ENCODE data around the gene SOX12. TPM values are rescaled to one million over a fixed set of nuclear protein-coding genes. Genes with fewer than 3 reads are reported as not detected.

SOX12 gene
- total and polyA plus RNA-seq, 5 experiments from 2014 or later: 1.3 to 21.7 (median 2.1) TPM

- peaks cover 4 to 10% (median 9%) of the 10 kb centered on the region in 4 donors for H3K4me1 Mint-ChIP-seq
- POLR2A ChIA-PET: interaction anchor here (1.5 kb wide), 1 partner anchor 8 kb away, joined by 5 read pairs; the partner anchor contains the start of gene ZCCHC3
- no peaks in the 10 kb centered on the region for H3K36me3 Mint-ChIP-seq
- H3K27ac Mint-ChIP-seq: peak within 1 kb of the TSS in 4 of 10 donors; percentile 29 to 89 (median 56)
- H3K4me3 Mint-ChIP-seq: no peak within 1 kb of the TSS
- DNase-seq: peak; percentile 75 to 92 (median 79)
- H3K9me3 Mint-ChIP-seq: no peaks in the 10 kb centered on the region
- ATAC-seq: peak; percentile 91 to 93
- no peaks in the 10 kb centered on the region for H3K27me3 Mint-ChIP-seq
Observed at GRCh38 chr20:290084-290831, 35.1 kb upstream of the SOX12 start, which contains the start of gene C20orf96. TSS of gene C20orf96 (minus strand) at chr20:290750. CDS start at chr20:290610, 140 bp downstream.

GRCh38 chr20:294602-295001 lies 30.8 kb upstream of the SOX12 start:
- H3K4me1 Mint-ChIP-seq: peaks cover 17 to 42% (median 34%) of the 10 kb centered on the region in 4 donors
- peaks cover 0 to 5% (median 5%) of the 10 kb centered on the region in 3 donors for H3K36me3 Mint-ChIP-seq
- peak overlapping the region in 1 of 10 donors; percentile 57 for H3K4me3 Mint-ChIP-seq
- H3K27ac Mint-ChIP-seq: peak overlapping the region in 1 of 10 donors; percentile 16
- no peaks in the 10 kb centered on the region for H3K27me3 Mint-ChIP-seq
- peak in 1 of 10 donors; percentile 44 for DNase-seq
- POLR2A ChIA-PET: interaction anchor here (0.6 to 1.8 kb wide), 2 partner anchors 16 to 30 kb away, joined by 3 to 9 read pairs; partner anchors contain the start of gene SOX12
- ATAC-seq: no peak
- H3K9me3 Mint-ChIP-seq: peaks cover 0 to 3% (median 0%) of the 10 kb centered on the region in 9 donors

- peak overlapping the region; percentile 2 to 98 (median 75) for H3K27ac Mint-ChIP-seq
- POLR2A ChIA-PET: interaction anchor here (1.7 to 5.5 kb wide), 2 partner anchors 29 to 34 kb away, joined by 7 to 140 read pairs; partner anchors contain the start of gene SOX12
Observed at GRCh38 chr20:295804-296203, 29.5 kb upstream of the SOX12 start.

GRCh38 chr20:297098-297924 lies 28.0 kb upstream of the SOX12 start, which contains the start of gene ZCCHC3:
TSS of gene ZCCHC3 (plus strand) at chr20:297570. CDS start at chr20:297587, 17 bp downstream.
- peaks cover 0 to 3% (median 0%) of the 10 kb centered on the region in 9 donors for H3K9me3 Mint-ChIP-seq
- peak; percentile 88 to 91 for ATAC-seq
- H3K4me3 Mint-ChIP-seq: peak within 1 kb of the TSS; percentile 93 to 100 (median 99)
- peak; percentile 74 to 92 (median 82) for DNase-seq
- H3K27me3 Mint-ChIP-seq: no peaks in the 10 kb centered on the region
- H3K36me3 Mint-ChIP-seq: peaks cover 0 to 17% (median 5%) of the 10 kb centered on the region in 3 donors
- H3K4me1 Mint-ChIP-seq: peaks cover 19 to 50% (median 45%) of the 10 kb centered on the region in 4 donors
- POLR2A ChIA-PET: interaction anchor here (0.6 to 5.5 kb wide), 15 partner anchors 8 to 799 kb away, joined by 3 to 140 read pairs (median 5); partner anchors contain the start of genes CSNK2A1 and SOX12
- peak within 1 kb of the TSS; percentile 97 to 99 (median 98) for H3K27ac Mint-ChIP-seq

More at GRCh38 chr20:295804-296203, 29.5 kb upstream of the SOX12 start:
- no peak for ATAC-seq
- Mint-ChIP-seq H3K9me3 (peaks cover 0 to 3% (median 0%) of the 10 kb centered on the region in 9 donors), H3K4me1 (peaks cover 16 to 45% (median 39%) of the 10 kb centered on the region in 4 donors), H3K36me3 (peaks cover 0 to 8% (median 5%) of the 10 kb centered on the region in 3 donors), H3K27me3 (no peaks in the 10 kb centered on the region), H3K4me3 (peak overlapping the region; percentile 29 to 100 (median 90))
- no peak for DNase-seq

GRCh38 chr20:297925-298775 lies 27.2 kb upstream of the SOX12 start:
- H3K4me1 Mint-ChIP-seq: peaks cover 22 to 50% (median 45%) of the 10 kb centered on the region in 4 donors
- H3K9me3 Mint-ChIP-seq: peaks cover 0 to 3% (median 0%) of the 10 kb centered on the region in 9 donors
- no peaks in the 10 kb centered on the region for H3K27me3 Mint-ChIP-seq
- DNase-seq: peak in 9 of 10 donors; percentile 14 to 70 (median 35)
- peaks cover 0 to 17% (median 5%) of the 10 kb centered on the region in 3 donors for H3K36me3 Mint-ChIP-seq
- H3K27ac Mint-ChIP-seq: peak overlapping the region; percentile 96 to 99 (median 98)
- peak overlapping the region; percentile 93 to 100 (median 98) for H3K4me3 Mint-ChIP-seq
- POLR2A ChIA-PET: interaction anchor here (0.7 to 5.5 kb wide), 15 partner anchors 8 to 1368 kb away, joined by 3 to 140 read pairs (median 5); partner anchors contain the start of genes CSNK2A1 and SOX12
- ATAC-seq: peak; percentile 27 to 31

- ATAC-seq (peak; percentile 9 to 20), DNase-seq (peak in 1 of 10 donors; percentile 37)
- POLR2A ChIA-PET: interaction anchor here (0.7 to 5.5 kb wide), 8 partner anchors 10 to 1367 kb away, joined by 3 to 140 read pairs (median 4); partner anchors contain the start of gene SOX12
- peak overlapping the region; percentile 96 to 99 (median 98) for H3K27ac Mint-ChIP-seq
- no peaks in the 10 kb centered on the region for H3K27me3 Mint-ChIP-seq
- H3K4me1 Mint-ChIP-seq: peaks cover 24 to 50% (median 45%) of the 10 kb centered on the region in 4 donors
- H3K36me3 Mint-ChIP-seq: peaks cover 0 to 17% (median 5%) of the 10 kb centered on the region in 3 donors
- peak overlapping the region; percentile 93 to 100 (median 98) for H3K4me3 Mint-ChIP-seq
- peaks cover 0 to 3% (median 0%) of the 10 kb centered on the region in 9 donors for H3K9me3 Mint-ChIP-seq
Observed at GRCh38 chr20:298776-299391, 26.5 kb upstream of the SOX12 start.

GRCh38 chr20:300345-300990 lies 24.9 kb upstream of the SOX12 start:
- H3K27ac Mint-ChIP-seq: peak overlapping the region in 7 of 10 donors; percentile 22 to 99 (median 43)
- H3K27me3 Mint-ChIP-seq: no peaks in the 10 kb centered on the region
- peaks cover 0 to 3% (median 0%) of the 10 kb centered on the region in 9 donors for H3K9me3 Mint-ChIP-seq
- POLR2A ChIA-PET: interaction anchor here (1.0 to 5.5 kb wide), 2 partner anchors 10 to 24 kb away, joined by 3 to 140 read pairs; partner anchors contain the start of gene SOX12
- ATAC-seq: no peak
- H3K4me3 Mint-ChIP-seq: peak overlapping the region in 9 of 10 donors; percentile 37 to 100 (median 80)
- peaks cover 24 to 50% (median 45%) of the 10 kb centered on the region in 4 donors for H3K4me1 Mint-ChIP-seq
- H3K36me3 Mint-ChIP-seq: peaks cover 0 to 17% (median 5%) of the 10 kb centered on the region in 3 donors
- DNase-seq: no peak

- no peaks in the 10 kb centered on the region for H3K27me3 Mint-ChIP-seq
- H3K27ac Mint-ChIP-seq: peak overlapping the region in 3 of 10 donors; percentile 16 to 83 (median 27)
- H3K9me3 Mint-ChIP-seq: peaks cover 0 to 3% (median 0%) of the 10 kb centered on the region in 9 donors
- POLR2A ChIA-PET: interaction anchor here (2.3 kb wide), 1 partner anchor 23 kb away, joined by 12 read pairs; the partner anchor contains the start of gene SOX12
- no peak for DNase-seq
- no peak for ATAC-seq
- H3K4me3 Mint-ChIP-seq: no peak overlapping the region
- H3K36me3 Mint-ChIP-seq: peaks cover 0 to 17% (median 5%) of the 10 kb centered on the region in 3 donors
- peaks cover 21 to 34% (median 31%) of the 10 kb centered on the region in 4 donors for H3K4me1 Mint-ChIP-seq
Observed at GRCh38 chr20:301886-302848, 23.2 kb upstream of the SOX12 start.

GRCh38 chr20:305745-306144 lies 19.6 kb upstream of the SOX12 start:
- Mint-ChIP-seq H3K27ac (peak overlapping the region in 1 of 10 donors; percentile 16), H3K9me3 (no peaks in the 10 kb centered on the region)

More at GRCh38 chr20:305745-306144, 19.6 kb upstream of the SOX12 start:
- H3K36me3 Mint-ChIP-seq: peaks cover 0 to 9% (median 0%) of the 10 kb centered on the region in 3 donors
- no peak for ATAC-seq
- no peak for DNase-seq
- no peaks in the 10 kb centered on the region for H3K27me3 Mint-ChIP-seq
- POLR2A ChIA-PET: interaction anchor here (0.8 to 1.4 kb wide), 2 partner anchors 9 to 12 kb away, joined by 3 to 8 read pairs; partner anchors contain the start of gene ZCCHC3
- peaks cover 18 to 22% (median 20%) of the 10 kb centered on the region in 4 donors for H3K4me1 Mint-ChIP-seq
- H3K4me3 Mint-ChIP-seq: no peak overlapping the region

All from naive thymus-derived CD8-positive, alpha-beta T cell (primary cell).